Measurements from ENCODE around the gene BDKRB2.

DNA sequence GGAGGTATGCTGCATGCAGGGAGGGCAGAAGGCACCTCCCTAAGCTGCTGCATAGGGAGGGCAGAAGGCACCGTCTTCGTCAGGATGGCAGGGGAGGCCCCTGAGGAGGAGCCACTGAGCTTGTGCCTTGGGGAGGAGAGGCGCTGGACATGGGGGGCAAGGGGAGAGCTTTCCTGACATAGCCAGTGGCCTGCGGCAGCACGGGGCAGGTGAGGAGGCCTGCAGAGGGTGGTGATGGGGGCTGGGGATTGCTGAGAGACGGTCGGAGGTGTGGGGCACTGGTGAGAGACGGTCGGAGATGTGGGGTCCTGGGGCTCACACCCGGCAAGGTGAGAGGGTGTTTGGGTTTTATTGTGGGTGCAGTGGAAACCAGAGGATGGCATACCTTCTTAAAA, 10.4 kb upstream of the BDKRB2 start:
- no peak for TF ChIP-seq POLR2A (IDR thresholded peaks at IDR 0.05; ENCODE audit: control extremely low read depth in 1 of 2, low read depth in 2 of 2, low read length in 2 of 2)
- TF ChIP-seq SRF (IDR thresholded peaks at IDR 0.05; ENCODE audit: low read depth, low read length), result no peak

Measured in H1 (cell line).